ENCODE measurements around the gene PTPRK. TPM values are rescaled to one million over a fixed set of nuclear protein-coding genes. Genes with fewer than 3 reads are reported as not detected.

Gene PTPRK
- total and polyA plus RNA-seq, 2 of the 8 experiments (the other 6 are each of a cell fraction or from before 2014, with no cell fraction given) = 11.4 to 47.3 TPM

DNA sequence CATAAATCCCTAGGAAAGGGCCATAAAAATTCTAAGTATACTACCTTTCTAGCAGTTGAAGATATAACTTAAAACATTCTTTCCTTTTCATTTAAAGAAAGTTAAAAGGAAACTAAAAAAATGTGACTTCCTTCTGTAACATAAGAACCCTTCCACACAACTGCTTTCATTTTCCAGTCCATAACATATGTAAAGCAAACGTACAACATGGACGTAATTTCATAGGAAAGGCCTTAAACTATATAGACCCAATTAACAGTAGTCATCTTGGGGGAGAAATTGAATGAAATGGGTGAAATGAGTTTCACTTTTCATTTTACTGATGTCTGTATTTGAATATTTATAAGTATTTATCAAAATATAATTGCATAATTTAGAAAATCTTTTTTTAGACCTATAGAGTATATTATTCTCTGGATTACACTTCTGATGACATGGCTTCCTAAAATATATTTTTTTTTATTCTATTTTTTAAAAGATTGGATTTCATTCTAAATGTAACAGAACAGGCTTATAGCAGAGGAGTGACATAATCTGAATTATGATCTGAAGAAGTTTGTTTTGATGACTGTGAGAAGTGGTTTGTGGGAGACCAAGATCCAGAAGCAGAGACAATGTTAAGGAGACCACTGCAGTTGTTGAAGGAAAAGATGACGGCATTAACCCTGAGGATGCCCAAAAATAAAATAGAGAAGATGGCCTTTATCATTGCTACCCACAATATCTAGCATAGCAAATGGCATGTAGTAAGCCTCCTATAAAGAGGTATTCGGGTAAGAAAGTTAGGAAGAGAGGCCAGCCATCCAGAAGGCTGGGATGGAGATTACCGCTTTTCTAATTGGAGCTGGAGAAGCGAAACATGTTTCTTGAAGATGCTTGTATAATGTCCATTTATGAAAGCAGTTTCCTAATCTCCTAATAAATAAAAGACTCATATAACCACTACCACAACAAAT, 260.4 kb downstream of the PTPRK start (continued):
- TF ChIP-seq SIN3A (conservative IDR thresholded peaks at IDR 0.05 in 1 of 2, IDR thresholded peaks at IDR 0.05 in 1 of 2; ENCODE audit: low read depth in 1 of 2, low read length in 2 of 2) (no peak), NANOG (IDR thresholded peaks at IDR 0.05; ENCODE audit: insufficient read depth, low read depth, low read length, poor library complexity, severe bottlenecking) (no peak), BCL11A (IDR thresholded peaks at IDR 0.05; ENCODE audit: low read depth in 2 of 2, low read length in 2 of 2) (no peak), JUN (IDR thresholded peaks at IDR 0.05; ENCODE audit: low read depth, low read length) (no peak), RNF2 (IDR thresholded peaks at IDR 0.05; ENCODE audit: borderline replicate concordance, low read depth, low read length, missing control alignments, poor library complexity, severe bottlenecking) (no peak)
- TF ChIP-seq, protein P1, sequence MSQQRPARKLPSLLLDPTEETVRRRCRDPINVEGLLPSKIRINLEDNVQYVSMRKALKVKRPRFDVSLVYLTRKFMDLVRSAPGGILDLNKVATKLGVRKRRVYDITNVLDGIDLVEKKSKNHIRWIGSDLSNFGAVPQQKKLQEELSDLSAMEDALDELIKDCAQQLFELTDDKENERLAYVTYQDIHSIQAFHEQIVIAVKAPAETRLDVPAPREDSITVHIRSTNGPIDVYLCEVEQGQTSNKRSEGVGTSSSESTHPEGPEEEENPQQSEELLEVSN (IDR thresholded peaks at IDR 0.05) = no peak
